SH-SY5Y (cell line): ENCODE measurements around the gene SUN2.

Experiments
- GATA2 ChIP-seq: IDR thresholded peaks from 2 replicates; pipeline ENCODE4 v1.6.1; 2011; ENCODE audit warnings: mild to moderate bottlenecking, low read depth, low read length
- GATA3 ChIP-seq: IDR thresholded peaks from 2 replicates; pipeline ENCODE4 v1.6.1; 2011; ENCODE audit warnings: low read depth, mild to moderate bottlenecking, low read length, moderate library complexity

DNA sequence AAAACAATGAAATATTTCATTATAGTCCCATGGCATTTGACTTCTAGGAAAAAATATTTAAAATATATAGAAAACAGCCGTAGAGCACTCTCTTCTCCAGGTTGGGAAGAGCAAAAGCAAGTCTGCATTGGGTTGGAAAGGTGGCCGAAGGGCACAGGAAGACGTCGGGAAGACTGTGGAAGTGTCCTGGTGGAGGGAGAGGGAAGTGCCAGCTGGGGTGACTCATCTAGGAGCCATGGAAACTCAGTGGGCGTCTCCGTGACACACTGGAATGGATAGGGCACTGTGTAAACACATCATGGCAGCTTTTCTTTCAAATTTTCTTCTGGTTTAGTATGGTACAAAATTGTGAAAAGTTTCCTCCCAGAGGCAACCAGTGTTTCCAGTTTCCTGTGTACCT lies 37.4 kb downstream of the SUN2 start:
- TF ChIP-seq GATA2 (no peak), GATA3 (no peak)
